GM12878 (cell line): ENCODE results near the gene METTL16. TPM values are rescaled to one million over a fixed set of nuclear protein-coding genes. Genes with fewer than 3 reads are reported as not detected.

Source experiments
- ATAC-seq: fragments of 200-7000 bp; cut with Tn5 transposase; 3 replicates; pipeline ENCODE4 v1.9.1; 2020; ENCODE audit warnings: mild to moderate bottlenecking, moderate library complexity
- BruUV-seq: library from RNA; stranded (reverse); fragments of 400-500 nt; replicated peaks from 2 replicates; lab custom pipeline; 2021; lab: Mats Ljungman, UMichigan
- CTCF ChIA-PET: fragments of 300-600 bp; sonication (Branson Sonifier 250); formaldehyde crosslinking; extraction: SDS; loops from one replicate; lab custom pipeline; 2021; ENCODE audit warnings: inconsistent platforms; lab: Yijun Ruan, JAX
- POLR2A ChIA-PET: fragments of 350-600 bp; formaldehyde crosslinking; extraction: SDS; loops from one replicate; lab custom pipeline; 2021; ENCODE audit warnings: inconsistent platforms; lab: Charles Lee
- RAD21 ChIA-PET: fragments of 300-600 bp; sonication (Branson Sonifier 250); formaldehyde crosslinking; loops from one replicate; lab custom pipeline; 2023; ENCODE audit warnings: antibody characterized with exemption; ENCODE audit not compliant: unreplicated experiment; lab: Charles Lee
- SMC1A ChIA-PET: fragments of 300-600 bp; sonication (Branson Sonifier 250); formaldehyde crosslinking; loops from one replicate; lab custom pipeline; 2023; ENCODE audit not compliant: unreplicated experiment, uncharacterized antibody; lab: Charles Lee
- DNase-seq: peaks from one replicate; pipeline ENCODE4 v3.0.0-alpha.2; 2011; ENCODE audit warnings: low read depth, low spot score
- FAIRE-seq: peaks from 3 replicates; lab custom pipeline; 2011; peaks lifted over from hg19 to GRCh38; lab: Jason Lieb, UNC
- H2AFZ ChIP-seq: 2 replicates; pipeline ENCODE4 v1.6.0; 2011; ENCODE audit warnings: low read depth, low read length, control low read depth; ENCODE audit not compliant: control insufficient read depth
- H3K27ac ChIP-seq: 2 replicates; pipeline ENCODE4 v1.5.1; 2011; ENCODE audit warnings: control low read depth; ENCODE audit not compliant: control insufficient read depth, insufficient read depth
- H3K27me3 ChIP-seq, 2 experiments: replicated peaks in 1 of 2; 2 replicates each; pipeline versions ENCODE4 v1.6.0 to v1.6.1; 2011; ENCODE audit warnings: low read length in 1 of 2; ENCODE audit not compliant: control insufficient read depth in 2 of 2, insufficient read depth in 2 of 2
- H3K36me3 ChIP-seq, 2 experiments: 2 replicates each; pipeline ENCODE4 v1.5.1; 2011; ENCODE audit warnings: low read length in 1 of 2; ENCODE audit not compliant: control insufficient read depth in 2 of 2, insufficient read depth in 2 of 2
- H3K4me1 ChIP-seq: 2 replicates; pipeline ENCODE4 v1.6.1; 2011; ENCODE audit warnings: mild to moderate bottlenecking, low read length, moderate library complexity, mixed read lengths; ENCODE audit not compliant: control insufficient read depth, insufficient read depth
- H3K4me2 ChIP-seq: 2 replicates; pipeline ENCODE4 v1.6.0; 2011; ENCODE audit warnings: control low read depth; ENCODE audit not compliant: control insufficient read depth, insufficient read depth
- H3K4me3 ChIP-seq: fragments of 200-600 bp; sonication (generic); 2 replicates; pipeline ENCODE4 v1.5.1; 2016
- H3K79me2 ChIP-seq: 2 replicates; pipeline ENCODE4 v1.6.0; 2011; ENCODE audit warnings: low read length; ENCODE audit not compliant: control insufficient read depth, insufficient read depth
- H3K9ac ChIP-seq: 2 replicates; pipeline ENCODE4 v1.8.0; 2011; ENCODE audit warnings: low read length, control low read depth, mixed read lengths; ENCODE audit not compliant: control insufficient read depth, insufficient read depth
- H3K9me3 ChIP-seq: replicated peaks from 3 replicates; pipeline ENCODE4 v1.5.1; 2011; ENCODE audit warnings: mild to moderate bottlenecking, low read length; ENCODE audit not compliant: control insufficient read depth, insufficient read depth
- H4K20me1 ChIP-seq: 2 replicates; pipeline ENCODE4 v1.6.0; 2011; ENCODE audit not compliant: control insufficient read depth, insufficient read depth
- NFXL1 ChIP-seq: fragments of 450-650 bp; IDR thresholded peaks from 2 replicates; pipeline ENCODE4 v1.6.1; 2017; ENCODE audit warnings: antibody characterized with exemption, mild to moderate bottlenecking, borderline replicate concordance
- RCOR1 ChIP-seq: conservative IDR thresholded peaks from 2 replicates; pipeline ENCODE4 v1.6.1; 2012; ENCODE audit warnings: low read depth, low read length, improper control_type of control experiment
- TCF3 ChIP-seq: IDR thresholded peaks from 2 replicates; pipeline ENCODE4 v1.6.1; 2012; ENCODE audit warnings: low read depth, mild to moderate bottlenecking, low read length, borderline replicate concordance; ENCODE audit not compliant: insufficient read depth
- TCF7 ChIP-seq: IDR thresholded peaks from 2 replicates; pipeline ENCODE4 v1.6.1; 2014; ENCODE audit warnings: antibody characterized with exemption, borderline replicate concordance
- WGBS: methylation state at CpG from one replicate; pipeline ENCODE4 v1.1.6; 2016; ENCODE audit warnings: low lambda C conversion rate; ENCODE audit not compliant: insufficient replicate concordance, insufficient coverage; ENCODE audit errors: missing lambda C conversion rate; 5-methylcytosine and 5-hydroxymethylcytosine counted together
- in situ Hi-C: fragments of 300-500 bp; cut with MboI; formaldehyde crosslinking; loops from 9 replicates; pipeline ENCODE4 v1.14.3; 2018; ENCODE audit warnings: mixed read lengths
- intact Hi-C: fragments of 100-400 bp; cut with micrococcal nuclease; formaldehyde crosslinking; loops from one replicate; pipeline ENCODE4 v1.14.2; 2022; ENCODE audit not compliant: unreplicated experiment
- polyA plus RNA-seq, 11 experiments: library from polyadenylated mRNA; depleted of rRNA in 4 of 11; unstranded in 6 of 11; stranded (reverse) in 5 of 11; fragments of >200 nt; fragmentation: Nextera tagmentation in 4 of 11; fragmentation: Illumina TruSeq in 1 of 11; extraction: Ambion mirVana in 4 of 11; extraction: Trizol in 1 of 11; gene quantifications; 1 replicate in 1 of 11; 2 replicates in 10 of 11; pipeline versions ENCODE4 v1.2.1 to v1.2.3, GENCODE V29; 2011 to 2016; ENCODE audit warnings: inconsistent platforms in 2 of 11, missing spikeins in 2 of 11, low read depth in 1 of 11
- total RNA-seq, 4 experiments: library from RNA; depleted of rRNA in 3 of 4; stranded (reverse); fragments of >200 nt in 3 of 4; fragmentation: Illumina TruSeq in 1 of 4; extraction: Trizol in 1 of 4; gene quantifications; 2 replicates each; pipeline versions ENCODE4 v1.2.1 to v1.2.3, GENCODE V29; 2013 to 2021
- TF ChIP-seq, protein P1 (sequence below): IDR thresholded peaks from 2 replicates; pipeline ENCODE4 v1.6.1; 2011; ENCODE audit warnings: borderline replicate concordance, low read depth, mild to moderate bottlenecking, moderate library complexity, mixed read lengths, low read length; ENCODE audit not compliant: insufficient read depth; ENCODE audit errors: extremely low read length
- TF ChIP-seq, protein P2 (sequence below): fragments of 450-650 bp; IDR thresholded peaks from 2 replicates; pipeline ENCODE4 v1.6.1; 2016; ENCODE audit warnings: mild to moderate bottlenecking, moderate library complexity, borderline replicate concordance
- TF ChIP-seq, protein P3 (sequence below): fragments of 450-650 bp; IDR thresholded peaks from 2 replicates; pipeline ENCODE4 v1.6.1; 2017; ENCODE audit warnings: mild to moderate bottlenecking, moderate library complexity

Gene METTL16
- total and polyA plus RNA-seq, 10 of the 15 experiments (the other 5 are each of a cell fraction or from before 2014, with no cell fraction given): 15.6 to 34.3 (median 23.7) TPM

DNA sequence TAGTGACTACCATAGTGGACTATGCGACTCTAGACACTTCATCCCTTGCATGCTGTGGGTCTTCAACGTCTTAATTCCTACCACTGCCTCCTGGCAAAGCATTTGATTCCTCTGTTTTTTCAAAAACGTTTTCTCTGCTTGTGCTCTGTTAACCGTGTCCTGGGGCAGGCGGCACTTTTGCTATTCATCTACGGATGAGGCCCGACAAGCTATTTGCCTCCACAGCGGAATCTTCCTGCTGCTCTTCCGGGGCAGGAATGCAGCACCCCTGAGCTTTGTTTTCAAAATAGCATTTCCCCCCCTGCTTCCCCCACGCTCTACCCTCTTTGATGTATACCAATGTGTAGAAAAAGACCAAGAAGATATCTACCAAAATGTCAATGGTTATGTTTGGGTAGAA, 39.8 kb upstream of the METTL16 start:
- H3K9me3 ChIP-seq: no peaks in the 10 kb centered on the region
- no peak for FAIRE-seq
- H3K27me3 ChIP-seq: no peaks in the 10 kb centered on the region
- TF ChIP-seq, protein P1, sequence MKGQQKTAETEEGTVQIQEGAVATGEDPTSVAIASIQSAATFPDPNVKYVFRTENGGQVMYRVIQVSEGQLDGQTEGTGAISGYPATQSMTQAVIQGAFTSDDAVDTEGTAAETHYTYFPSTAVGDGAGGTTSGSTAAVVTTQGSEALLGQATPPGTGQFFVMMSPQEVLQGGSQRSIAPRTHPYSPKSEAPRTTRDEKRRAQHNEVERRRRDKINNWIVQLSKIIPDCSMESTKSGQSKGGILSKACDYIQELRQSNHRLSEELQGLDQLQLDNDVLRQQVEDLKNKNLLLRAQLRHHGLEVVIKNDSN: no peak
- TF ChIP-seq, protein P2, sequence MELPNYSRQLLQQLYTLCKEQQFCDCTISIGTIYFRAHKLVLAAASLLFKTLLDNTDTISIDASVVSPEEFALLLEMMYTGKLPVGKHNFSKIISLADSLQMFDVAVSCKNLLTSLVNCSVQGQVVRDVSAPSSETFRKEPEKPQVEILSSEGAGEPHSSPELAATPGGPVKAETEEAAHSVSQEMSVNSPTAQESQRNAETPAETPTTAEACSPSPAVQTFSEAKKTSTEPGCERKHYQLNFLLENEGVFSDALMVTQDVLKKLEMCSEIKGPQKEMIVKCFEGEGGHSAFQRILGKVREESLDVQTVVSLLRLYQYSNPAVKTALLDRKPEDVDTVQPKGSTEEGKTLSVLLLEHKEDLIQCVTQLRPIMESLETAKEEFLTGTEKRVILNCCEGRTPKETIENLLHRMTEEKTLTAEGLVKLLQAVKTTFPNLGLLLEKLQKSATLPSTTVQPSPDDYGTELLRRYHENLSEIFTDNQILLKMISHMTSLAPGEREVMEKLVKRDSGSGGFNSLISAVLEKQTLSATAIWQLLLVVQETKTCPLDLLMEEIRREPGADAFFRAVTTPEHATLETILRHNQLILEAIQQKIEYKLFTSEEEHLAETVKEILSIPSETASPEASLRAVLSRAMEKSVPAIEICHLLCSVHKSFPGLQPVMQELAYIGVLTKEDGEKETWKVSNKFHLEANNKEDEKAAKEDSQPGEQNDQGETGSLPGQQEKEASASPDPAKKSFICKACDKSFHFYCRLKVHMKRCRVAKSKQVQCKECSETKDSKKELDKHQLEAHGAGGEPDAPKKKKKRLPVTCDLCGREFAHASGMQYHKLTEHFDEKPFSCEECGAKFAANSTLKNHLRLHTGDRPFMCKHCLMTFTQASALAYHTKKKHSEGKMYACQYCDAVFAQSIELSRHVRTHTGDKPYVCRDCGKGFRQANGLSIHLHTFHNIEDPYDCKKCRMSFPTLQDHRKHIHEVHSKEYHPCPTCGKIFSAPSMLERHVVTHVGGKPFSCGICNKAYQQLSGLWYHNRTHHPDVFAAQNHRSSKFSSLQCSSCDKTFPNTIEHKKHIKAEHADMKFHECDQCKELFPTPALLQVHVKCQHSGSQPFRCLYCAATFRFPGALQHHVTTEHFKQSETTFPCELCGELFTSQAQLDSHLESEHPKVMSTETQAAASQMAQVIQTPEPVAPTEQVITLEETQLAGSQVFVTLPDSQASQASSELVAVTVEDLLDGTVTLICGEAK: no peak
- TF ChIP-seq, protein P3, sequence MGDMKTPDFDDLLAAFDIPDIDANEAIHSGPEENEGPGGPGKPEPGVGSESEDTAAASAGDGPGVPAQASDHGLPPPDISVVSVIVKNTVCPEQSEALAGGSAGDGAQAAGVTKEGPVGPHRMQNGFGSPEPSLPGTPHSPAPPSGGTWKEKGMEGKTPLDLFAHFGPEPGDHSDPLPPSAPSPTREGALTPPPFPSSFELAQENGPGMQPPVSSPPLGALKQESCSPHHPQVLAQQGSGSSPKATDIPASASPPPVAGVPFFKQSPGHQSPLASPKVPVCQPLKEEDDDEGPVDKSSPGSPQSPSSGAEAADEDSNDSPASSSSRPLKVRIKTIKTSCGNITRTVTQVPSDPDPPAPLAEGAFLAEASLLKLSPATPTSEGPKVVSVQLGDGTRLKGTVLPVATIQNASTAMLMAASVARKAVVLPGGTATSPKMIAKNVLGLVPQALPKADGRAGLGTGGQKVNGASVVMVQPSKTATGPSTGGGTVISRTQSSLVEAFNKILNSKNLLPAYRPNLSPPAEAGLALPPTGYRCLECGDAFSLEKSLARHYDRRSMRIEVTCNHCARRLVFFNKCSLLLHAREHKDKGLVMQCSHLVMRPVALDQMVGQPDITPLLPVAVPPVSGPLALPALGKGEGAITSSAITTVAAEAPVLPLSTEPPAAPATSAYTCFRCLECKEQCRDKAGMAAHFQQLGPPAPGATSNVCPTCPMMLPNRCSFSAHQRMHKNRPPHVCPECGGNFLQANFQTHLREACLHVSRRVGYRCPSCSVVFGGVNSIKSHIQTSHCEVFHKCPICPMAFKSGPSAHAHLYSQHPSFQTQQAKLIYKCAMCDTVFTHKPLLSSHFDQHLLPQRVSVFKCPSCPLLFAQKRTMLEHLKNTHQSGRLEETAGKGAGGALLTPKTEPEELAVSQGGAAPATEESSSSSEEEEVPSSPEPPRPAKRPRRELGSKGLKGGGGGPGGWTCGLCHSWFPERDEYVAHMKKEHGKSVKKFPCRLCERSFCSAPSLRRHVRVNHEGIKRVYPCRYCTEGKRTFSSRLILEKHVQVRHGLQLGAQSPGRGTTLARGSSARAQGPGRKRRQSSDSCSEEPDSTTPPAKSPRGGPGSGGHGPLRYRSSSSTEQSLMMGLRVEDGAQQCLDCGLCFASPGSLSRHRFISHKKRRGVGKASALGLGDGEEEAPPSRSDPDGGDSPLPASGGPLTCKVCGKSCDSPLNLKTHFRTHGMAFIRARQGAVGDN: no peak
- no peak for TF ChIP-seq TCF7
- TF ChIP-seq TCF3: no peak
- no peak for TF ChIP-seq NFXL1
- no peak for TF ChIP-seq RCOR1
- ChIA-PET POLR2A (no interaction called here), RAD21 (no interaction called here), SMC1A (no interaction called here), CTCF (no interaction called here)
- no peaks in the 10 kb centered on the region for H3K36me3 ChIP-seq
- intact Hi-C loops (no loop called here), in situ Hi-C loops (no loop called here)
- 38% methylated on average over 10 of the region's 10 CpGs for WGBS
- H3K27ac ChIP-seq: no peak overlapping the region
- BruUV-seq: no TSS peak
- H3K4me3 ChIP-seq: no peak overlapping the region
- H4K20me1 ChIP-seq: no peaks in the 10 kb centered on the region
- no peak overlapping the region for H2AFZ ChIP-seq
- no peak overlapping the region for H3K9ac ChIP-seq
- no peaks in the 10 kb centered on the region for H3K79me2 ChIP-seq
- no peak for DNase-seq
- no peak for ATAC-seq
- no peaks in the 10 kb centered on the region for H3K4me1 ChIP-seq
- no peak overlapping the region for H3K4me2 ChIP-seq
